Stimulated activated CD4-positive, alpha-beta T cell treated with anti-CD3 and anti-CD28 coated beads, Interleukin-4, amount 100 ng/mL, for 4 hours (primary cell): ENCODE measurements around the gene OR2AP1.
A peak's percentile ranks its signal among the peaks of the same experiment; 100 is the strongest.
"Not testable (repeated sequence)": the region's sequence is repeated elsewhere in the genome, so short reads cannot be mapped to it uniquely, and the experiment has no call there.

Source experiments
- DNase-seq, 2 experiments: peaks; one replicate each; pipeline ENCODE4 v3.0.0-alpha.2; 2020

OR2AP1 gene

DNA sequence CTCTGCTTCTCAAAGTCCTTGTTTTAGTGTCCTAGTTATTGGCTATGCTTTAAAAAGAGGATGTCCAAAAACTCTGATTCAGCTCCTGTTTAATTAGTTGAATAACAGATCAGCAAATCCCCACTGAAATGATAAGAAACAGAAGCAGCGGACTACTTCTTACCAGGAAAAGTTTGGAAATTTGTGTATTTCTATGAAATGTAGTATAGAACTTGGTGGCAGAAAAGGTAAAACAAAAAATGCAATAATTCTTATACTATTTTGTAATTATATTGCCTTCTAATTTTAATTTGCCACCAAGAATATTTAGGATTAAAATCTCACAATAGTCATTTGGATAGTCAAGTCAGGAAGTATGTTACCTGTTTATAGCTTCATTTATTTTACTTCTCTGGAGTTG, at the start of gene OR2AP1:
OR2AP1 (plus strand) TSS at position 301 of the 400 bp plus-strand sequence. CDS start 1,947 bp downstream, outside the sequence.
- no peak for DNase-seq

DNA sequence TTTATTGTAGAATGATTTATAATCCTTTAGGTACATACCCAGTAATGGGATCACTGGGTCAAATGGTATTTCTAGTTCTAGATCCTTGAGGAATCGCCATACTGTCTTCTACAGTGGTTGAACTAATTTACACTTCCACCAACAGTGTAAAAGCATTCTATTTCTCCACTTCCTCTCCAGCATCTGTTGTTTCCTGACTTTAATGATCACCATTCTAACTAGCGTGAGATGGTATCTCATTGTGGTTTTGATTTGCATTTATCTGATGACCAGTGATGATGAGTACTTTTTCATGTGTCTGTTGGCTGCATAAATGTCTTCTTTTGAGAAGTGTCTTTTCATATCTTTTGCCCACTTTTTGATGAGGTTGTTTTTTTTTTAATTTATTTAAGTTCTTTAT, 24.0 kb upstream of the OR2AP1 start:
- not testable (repeated sequence) for DNase-seq

GRCh38 chr12:55548756-55549155, 23.5 kb upstream of the OR2AP1 start:
- DNase-seq = no peak

DNA sequence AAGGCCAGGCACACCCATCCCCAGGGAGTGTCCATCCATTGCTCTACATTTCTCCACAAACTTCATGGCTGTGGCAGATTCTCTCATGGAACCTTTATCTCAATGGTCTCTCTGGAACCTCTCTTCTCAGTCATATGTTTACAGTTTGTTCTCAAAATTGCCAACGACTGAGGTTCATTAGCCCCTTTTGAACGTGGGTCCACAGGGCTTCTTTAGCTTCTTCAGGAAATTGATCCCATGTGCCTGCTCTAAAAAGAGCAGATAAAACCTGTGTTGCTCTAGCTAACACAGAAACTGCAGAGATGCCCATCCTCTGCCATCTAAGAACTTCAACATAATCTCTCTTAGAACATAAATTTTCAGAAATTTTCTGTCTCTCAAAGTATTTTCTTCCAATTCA, 23.0 kb upstream of the OR2AP1 start, which contains the start of gene OR6C4:
OR6C4 (plus strand) TSS at position 301 of the 400 bp plus-strand sequence. CDS start 1,625 bp downstream, outside the sequence.
- DNase-seq = no peak

DNA sequence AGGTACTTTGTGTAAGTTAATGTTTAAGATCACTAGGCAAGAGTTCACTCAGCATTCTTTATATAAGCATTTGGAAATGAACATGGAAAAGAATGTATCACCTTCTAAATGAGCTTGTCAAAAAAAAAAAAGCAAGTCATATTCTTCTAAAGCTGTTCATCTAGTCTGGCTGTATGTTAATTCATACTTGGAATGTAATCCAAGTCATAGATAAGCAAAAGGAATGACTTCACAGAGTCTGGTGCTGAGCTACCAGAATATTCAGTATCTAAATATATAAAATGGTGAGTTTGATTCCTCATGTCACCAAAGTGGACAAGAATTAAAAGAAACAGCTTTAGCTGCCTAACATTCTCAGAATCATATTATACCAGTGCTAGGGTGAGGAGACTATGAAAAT, 18.0 kb upstream of the OR2AP1 start:
- no peak for DNase-seq

GRCh38 chr12:55570060-55570459, 2.2 kb upstream of the OR2AP1 start:
- not testable (repeated sequence) for DNase-seq

DNA sequence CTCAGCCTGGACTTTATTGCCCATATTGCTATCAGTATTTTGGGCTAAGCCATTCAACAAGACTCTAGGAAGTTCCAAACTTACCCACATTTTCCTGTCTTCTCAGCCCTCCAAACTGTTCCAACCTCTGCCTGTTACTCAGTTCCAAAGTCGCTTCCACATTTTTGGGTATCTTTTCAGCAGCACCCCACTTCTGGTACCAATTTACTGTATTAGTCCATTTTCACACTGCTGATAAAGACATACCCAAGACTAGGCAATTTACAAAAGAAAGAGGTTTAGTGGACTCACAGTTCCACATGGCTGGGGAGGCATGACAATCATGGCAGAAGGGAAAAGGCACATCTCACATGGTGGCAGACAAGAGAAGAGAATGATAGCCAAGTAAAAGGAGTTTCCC, 1.6 kb upstream of the OR2AP1 start:
- DNase-seq = not testable (repeated sequence)

GRCh38 chr12:55582066-55582465, 9.8 kb downstream of the OR2AP1 start:
- no peak for DNase-seq

DNA sequence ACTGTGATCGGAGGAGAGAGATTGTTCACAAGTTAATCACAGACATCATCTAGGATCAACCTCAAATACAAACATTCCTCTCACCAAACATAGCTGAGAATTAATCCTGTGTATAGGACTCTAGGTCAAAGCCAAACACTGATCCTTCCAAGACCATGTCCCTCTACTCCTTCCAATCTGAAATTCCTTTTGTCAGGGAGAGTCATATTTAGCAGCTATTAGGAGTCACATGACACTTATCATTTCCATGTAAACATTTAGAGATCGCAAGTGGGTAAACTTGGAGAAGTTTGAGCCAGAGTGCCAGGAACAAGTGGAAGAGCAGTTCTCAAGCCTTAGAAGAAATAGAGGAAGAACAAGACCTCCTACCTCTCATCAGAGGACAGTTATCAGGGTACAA, 13.5 kb downstream of the OR2AP1 start:
- DNase-seq = no peak

DNA sequence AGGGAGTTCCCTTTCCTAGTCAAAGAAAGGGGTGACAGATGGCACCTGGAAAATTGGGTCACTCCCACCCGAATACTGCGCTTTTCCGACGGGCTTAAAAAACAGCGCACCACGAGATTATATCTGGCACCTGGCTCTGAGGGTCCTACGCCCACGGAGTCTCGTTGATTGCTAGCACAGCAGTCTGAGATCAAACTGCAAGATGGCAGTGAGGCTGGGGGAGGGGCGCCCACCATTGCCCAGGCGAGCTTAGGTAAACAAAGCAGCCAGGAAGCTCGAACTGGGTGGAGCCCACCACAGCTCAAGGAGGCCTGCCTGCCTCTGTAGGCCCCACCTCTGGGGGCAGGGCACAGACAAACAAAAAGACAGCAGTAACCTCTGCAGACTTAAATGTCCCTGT, 17.9 kb downstream of the OR2AP1 start:
- DNase-seq = not testable (repeated sequence)

GRCh38 chr12:55607821-55608594, 35.7 kb downstream of the OR2AP1 start:
- DNase-seq = no peak

GRCh38 chr12:55610598-55610997, 38.3 kb downstream of the OR2AP1 start:
- no peak for DNase-seq

- DNase-seq = no peak
Measured at GRCh38 chr12:55612646-55613045, 40.4 kb downstream of the OR2AP1 start.

- no peak for DNase-seq
Measured at GRCh38 chr12:55614764-55615163, 42.5 kb downstream of the OR2AP1 start.

GRCh38 chr12:55619354-55620138, 47.3 kb downstream of the OR2AP1 start:
- DNase-seq = peak in 1 of 2 experiments; percentile 15

DNA sequence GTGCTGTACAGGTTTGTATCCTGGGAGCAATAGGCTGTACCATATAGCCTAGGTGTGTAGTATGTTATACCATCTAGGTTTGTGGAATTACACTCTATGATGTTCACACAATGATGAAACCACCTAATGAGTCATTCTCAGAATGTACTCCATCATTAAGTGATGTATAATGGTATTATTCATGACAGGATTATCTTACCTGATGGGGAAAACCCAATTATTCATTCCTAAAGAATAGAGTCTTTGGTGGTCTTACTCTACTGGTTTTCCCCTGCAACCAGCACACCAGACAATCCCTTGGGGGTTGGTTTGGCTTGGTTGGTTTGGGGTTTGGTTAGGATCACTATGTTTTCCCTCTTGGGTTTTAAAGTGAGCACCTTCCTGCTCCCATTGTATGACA, 51.8 kb downstream of the OR2AP1 start:
- DNase-seq = no peak
